ENCODE measurements around the gene PHF10. TPM values are rescaled to one million over a fixed set of nuclear protein-coding genes. Genes with fewer than 3 reads are reported as not detected.

Gene PHF10
- total and polyA plus RNA-seq, 2 donors (not counting 3 experiments of a cell fraction or from before 2014, with no cell fraction given): 19.1 to 62.4 TPM

DNA sequence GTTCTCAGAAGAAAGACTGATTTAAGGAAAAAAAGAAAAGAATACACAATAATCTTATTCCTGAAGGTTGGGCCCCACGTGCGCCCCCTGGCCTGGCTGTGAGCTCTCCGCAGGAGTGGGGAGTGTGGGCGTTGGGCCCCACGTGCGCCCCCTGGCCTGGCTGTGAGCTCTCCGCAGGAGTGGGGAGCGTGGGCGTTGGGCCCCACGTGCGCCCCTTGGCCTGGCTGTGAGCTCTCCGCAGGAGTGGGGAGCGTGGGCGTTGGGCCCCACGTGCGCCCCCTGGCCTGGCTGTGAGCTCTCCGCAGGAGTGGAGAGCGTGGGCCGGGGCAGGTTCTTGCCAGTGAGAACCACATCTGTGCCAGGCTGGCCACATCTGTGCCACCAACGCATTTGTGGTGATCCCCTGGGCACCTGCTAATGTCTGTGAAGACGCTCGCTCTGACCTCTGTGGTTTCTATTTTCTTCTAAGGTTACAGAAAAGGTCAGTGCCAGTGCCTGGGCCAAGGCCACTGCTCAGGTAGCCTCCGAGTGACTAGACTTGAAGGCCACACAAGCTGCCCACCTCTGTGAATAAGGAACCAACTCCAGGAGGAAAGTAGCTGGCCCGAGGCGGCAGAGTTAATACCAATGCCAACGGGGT, 63.4 kb downstream of the PHF10 start:
- H3K9me3 ChIP-seq (replicated peaks; ENCODE audit: control insufficient read depth, insufficient read depth, low read length): no peaks in the 10 kb centered on the region
- no TSS peak for BruUV-seq (replicated peaks)
- dilution Hi-C loops (cut with MboI; ENCODE audit: extremely low pct_ligation_motif_present, low sequenced_read_pairs): no loop called here

More for the DNA sequence above, 63.4 kb downstream of the PHF10 start:
- H3K9me1 ChIP-seq (replicated peaks; ENCODE audit: control insufficient read depth, extremely low read depth, insufficient read depth, low read length): no peaks in the 10 kb centered on the region
- H2AFZ ChIP-seq (ENCODE audit: low read depth, low read length): no peak overlapping the region
- DNase-seq (ENCODE audit: low read depth, low spot score) (no peak), FAIRE-seq (no peak)
- H3K79me2 ChIP-seq (ENCODE audit: control insufficient read depth, insufficient read depth, low read length): no peaks in the 10 kb centered on the region
- ChIA-PET POLR2A (no interaction called here), CTCF (no interaction called here)
- H3K4me3 ChIP-seq (replicated peaks in 1 of 3; ENCODE audit: insufficient read depth in 1 of 3, low read depth in 1 of 3, low read length in 3 of 3): no peak overlapping the region
- intact Hi-C loops (cut with micrococcal nuclease): no loop called here
- TF ChIP-seq, protein P1, sequence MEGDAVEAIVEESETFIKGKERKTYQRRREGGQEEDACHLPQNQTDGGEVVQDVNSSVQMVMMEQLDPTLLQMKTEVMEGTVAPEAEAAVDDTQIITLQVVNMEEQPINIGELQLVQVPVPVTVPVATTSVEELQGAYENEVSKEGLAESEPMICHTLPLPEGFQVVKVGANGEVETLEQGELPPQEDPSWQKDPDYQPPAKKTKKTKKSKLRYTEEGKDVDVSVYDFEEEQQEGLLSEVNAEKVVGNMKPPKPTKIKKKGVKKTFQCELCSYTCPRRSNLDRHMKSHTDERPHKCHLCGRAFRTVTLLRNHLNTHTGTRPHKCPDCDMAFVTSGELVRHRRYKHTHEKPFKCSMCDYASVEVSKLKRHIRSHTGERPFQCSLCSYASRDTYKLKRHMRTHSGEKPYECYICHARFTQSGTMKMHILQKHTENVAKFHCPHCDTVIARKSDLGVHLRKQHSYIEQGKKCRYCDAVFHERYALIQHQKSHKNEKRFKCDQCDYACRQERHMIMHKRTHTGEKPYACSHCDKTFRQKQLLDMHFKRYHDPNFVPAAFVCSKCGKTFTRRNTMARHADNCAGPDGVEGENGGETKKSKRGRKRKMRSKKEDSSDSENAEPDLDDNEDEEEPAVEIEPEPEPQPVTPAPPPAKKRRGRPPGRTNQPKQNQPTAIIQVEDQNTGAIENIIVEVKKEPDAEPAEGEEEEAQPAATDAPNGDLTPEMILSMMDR (IDR thresholded peaks at IDR 0.05; ENCODE audit: extremely low read depth in 1 of 2, insufficient read depth in 1 of 2, low read depth in 1 of 2, low read length in 2 of 2): no peak
- TF ChIP-seq EZH2 (IDR thresholded peaks at IDR 0.05; ENCODE audit: borderline replicate concordance, low read depth, low read length, severe bottlenecking): no peak
- TF ChIP-seq GATA2 (IDR thresholded peaks at IDR 0.05; ENCODE audit: insufficient read depth, insufficient read length, low read depth, low read length): no peak
- no peak for TF ChIP-seq POLR2AphosphoS5 (IDR thresholded peaks at IDR 0.05; ENCODE audit: insufficient read depth, low read depth, low read length)
- TF ChIP-seq MYC (IDR thresholded peaks at IDR 0.05; ENCODE audit: low read depth, low read length): no peak
- TF ChIP-seq JUN (IDR thresholded peaks at IDR 0.05; ENCODE audit: borderline replicate concordance, insufficient read depth, insufficient read length, low read depth): no peak
- no peak for TF ChIP-seq FOS (IDR thresholded peaks at IDR 0.05; ENCODE audit: borderline replicate concordance, insufficient read depth, low read length)
- TF ChIP-seq POLR2A (IDR thresholded peaks at IDR 0.05; ENCODE audit: low read depth, low read length): no peak
- TF ChIP-seq, protein P2, sequence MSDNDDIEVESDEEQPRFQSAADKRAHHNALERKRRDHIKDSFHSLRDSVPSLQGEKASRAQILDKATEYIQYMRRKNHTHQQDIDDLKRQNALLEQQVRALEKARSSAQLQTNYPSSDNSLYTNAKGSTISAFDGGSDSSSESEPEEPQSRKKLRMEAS (IDR thresholded peaks at IDR 0.05; ENCODE audit: insufficient read depth, insufficient read length): no peak
- H3K9ac ChIP-seq (replicated peaks; ENCODE audit: extremely low read depth, insufficient read depth, low read length): no peak overlapping the region
- no peaks in the 10 kb centered on the region for H3K27me3 ChIP-seq (ENCODE audit: control insufficient read depth in 2 of 2, insufficient read depth in 2 of 2, low read length in 2 of 2)
- H3K36me3 ChIP-seq (ENCODE audit: control insufficient read depth in 2 of 2, extremely low read depth in 1 of 2, insufficient read depth in 2 of 2, low read length in 2 of 2): peaks cover 2 to 37% of the 10 kb centered on the region in 2 experiments
- no peaks in the 10 kb centered on the region for H3K4me1 ChIP-seq (ENCODE audit: control insufficient read depth, extremely low read depth, insufficient read depth, low read length)
- no peaks in the 10 kb centered on the region for H4K20me1 ChIP-seq (replicated peaks; ENCODE audit: control insufficient read depth, extremely low read depth, insufficient read depth, low read length)
- no peak overlapping the region for H3K27ac ChIP-seq (ENCODE audit: insufficient read depth, low read depth, low read length)
- H3K4me2 ChIP-seq (ENCODE audit: insufficient read depth, low read length): no peak overlapping the region
